D721Med (cell line): ENCODE data around the gene FOXP1.

Source experiments
- DNase-seq: peaks from one replicate; pipeline ENCODE4 v3.0.0; 2011; ENCODE audit warnings: low spot score; ENCODE audit not compliant: insufficient read length
- FAIRE-seq: peaks from 2 replicates; lab custom pipeline; 2011; peaks lifted over from hg19 to GRCh38; lab: Jason Lieb, UNC
- TF ChIP-seq, protein P1 (sequence below): IDR thresholded peaks from 2 replicates; pipeline ENCODE4 v1.5.1; 2012; ENCODE audit warnings: mild to moderate bottlenecking, control low read depth; ENCODE audit not compliant: insufficient read depth; ENCODE audit errors: missing control alignments

FOXP1 gene

GRCh38 chr3:71109241-71109976 is 474.1 kb downstream of the FOXP1 start:
- FAIRE-seq, result no peak
- TF ChIP-seq, protein P1, sequence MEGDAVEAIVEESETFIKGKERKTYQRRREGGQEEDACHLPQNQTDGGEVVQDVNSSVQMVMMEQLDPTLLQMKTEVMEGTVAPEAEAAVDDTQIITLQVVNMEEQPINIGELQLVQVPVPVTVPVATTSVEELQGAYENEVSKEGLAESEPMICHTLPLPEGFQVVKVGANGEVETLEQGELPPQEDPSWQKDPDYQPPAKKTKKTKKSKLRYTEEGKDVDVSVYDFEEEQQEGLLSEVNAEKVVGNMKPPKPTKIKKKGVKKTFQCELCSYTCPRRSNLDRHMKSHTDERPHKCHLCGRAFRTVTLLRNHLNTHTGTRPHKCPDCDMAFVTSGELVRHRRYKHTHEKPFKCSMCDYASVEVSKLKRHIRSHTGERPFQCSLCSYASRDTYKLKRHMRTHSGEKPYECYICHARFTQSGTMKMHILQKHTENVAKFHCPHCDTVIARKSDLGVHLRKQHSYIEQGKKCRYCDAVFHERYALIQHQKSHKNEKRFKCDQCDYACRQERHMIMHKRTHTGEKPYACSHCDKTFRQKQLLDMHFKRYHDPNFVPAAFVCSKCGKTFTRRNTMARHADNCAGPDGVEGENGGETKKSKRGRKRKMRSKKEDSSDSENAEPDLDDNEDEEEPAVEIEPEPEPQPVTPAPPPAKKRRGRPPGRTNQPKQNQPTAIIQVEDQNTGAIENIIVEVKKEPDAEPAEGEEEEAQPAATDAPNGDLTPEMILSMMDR, result no peak
- DNase-seq, result no peak

DNA sequence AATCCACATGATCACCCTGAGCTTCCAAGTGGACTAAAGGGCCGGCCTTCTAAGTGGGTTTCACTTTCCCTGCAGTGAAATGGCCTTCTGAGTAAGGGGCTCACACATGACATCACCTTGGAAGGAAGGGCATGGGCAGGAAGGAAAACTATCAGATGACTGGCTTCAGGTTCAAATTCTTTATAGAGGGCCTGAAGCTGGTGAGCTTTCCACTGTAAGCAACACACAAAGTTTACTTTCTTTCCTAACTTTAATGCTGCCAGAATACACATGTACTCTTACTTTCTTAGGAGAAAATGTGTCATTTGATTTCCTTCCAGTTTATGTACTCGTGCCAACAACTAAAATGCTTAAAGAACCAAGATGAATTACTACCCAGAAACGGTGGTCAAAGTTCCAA is 475.6 kb downstream of the FOXP1 start:
- DNase-seq (no peak), FAIRE-seq (no peak)
- TF ChIP-seq, protein P1, result no peak

GRCh38 chr3:71104976-71105375 is 478.6 kb downstream of the FOXP1 start:
- TF ChIP-seq, protein P1, result no peak
- no peak for FAIRE-seq
- no peak for DNase-seq

GRCh38 chr3:71104556-71104955 is 479.0 kb downstream of the FOXP1 start:
- TF ChIP-seq, protein P1, result no peak
- FAIRE-seq, result no peak
- DNase-seq, result no peak

DNA sequence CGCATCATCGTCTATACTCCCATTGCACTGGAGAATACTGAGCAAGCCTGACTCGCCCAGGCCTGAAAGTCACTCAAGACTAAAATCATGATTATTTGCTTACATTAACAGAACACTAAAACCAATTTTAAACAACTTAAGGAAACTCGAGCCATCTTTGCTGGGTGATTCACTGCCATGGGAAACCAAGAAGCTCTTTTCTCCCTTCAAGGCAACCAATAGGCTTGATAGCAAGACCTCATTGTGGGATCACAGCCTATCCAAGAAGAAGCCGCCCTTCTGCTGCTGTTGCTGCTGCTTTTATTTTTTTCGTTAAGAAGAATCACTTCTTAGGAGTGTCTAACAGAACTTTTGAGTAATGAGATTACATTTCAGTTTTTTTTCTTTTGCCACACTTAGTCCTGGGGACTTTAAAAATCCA is 479.4 kb downstream of the FOXP1 start:
- TF ChIP-seq, protein P1, result no peak
- no peak for DNase-seq

DNA sequence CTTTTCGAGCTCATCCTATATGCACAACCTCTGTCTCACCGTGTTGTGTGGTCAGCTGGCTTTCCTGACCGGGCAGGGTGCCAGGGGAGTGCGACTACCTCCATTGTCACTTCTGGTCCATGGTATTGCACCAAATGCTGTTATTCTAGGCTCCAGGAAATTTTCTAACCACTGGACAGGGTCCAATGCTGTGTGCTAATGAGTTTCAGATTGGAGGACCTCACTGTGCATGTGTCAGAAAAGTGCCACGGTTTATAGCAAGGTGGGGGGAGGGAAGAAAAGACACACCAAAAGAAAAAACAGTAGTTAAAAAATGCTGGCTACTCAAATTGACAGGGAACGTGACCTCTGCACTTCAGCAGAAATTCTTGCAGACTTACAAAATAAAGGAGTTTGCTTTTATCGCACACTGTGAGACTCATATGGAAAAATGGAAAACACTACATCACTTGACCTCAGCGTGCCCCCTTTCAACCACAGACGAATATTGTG is 480.1 kb downstream of the FOXP1 start:
- DNase-seq (no peak), FAIRE-seq (no peak)
- TF ChIP-seq, protein P1, result no peak

More for the DNA sequence above, 479.4 kb downstream of the FOXP1 start:
- FAIRE-seq, result no peak
